Kidney (tissue), 14 donors: ENCODE data around the gene MARK2. TPM values are rescaled to one million over a fixed set of nuclear protein-coding genes. Genes with fewer than 3 reads are reported as not detected.

Source experiments
- DNase-seq, 5 donors: peaks; one replicate each; pipeline ENCODE4 v3.0.0-alpha.2; 2013 to 2020
- FAIRE-seq: peaks from 2 replicates; lab custom pipeline; 2012; peaks lifted over from hg19 to GRCh38; lab: Jason Lieb, UNC
- H3K27ac ChIP-seq, 2 donors: one replicate each; pipeline ENCODE4 v1.7.0; 2013; ENCODE audit warnings: low read depth in 2 of 2, low read length in 2 of 2, inconsistent platforms in 1 of 2
- H3K27me3 ChIP-seq: one replicate; pipeline ENCODE4 v1.7.1; 2013; ENCODE audit warnings: low read length, inconsistent platforms; ENCODE audit not compliant: control insufficient read depth, insufficient read depth
- H3K36me3 ChIP-seq, 3 donors: one replicate each; pipeline versions ENCODE4 v1.7.0 to v1.7.1; 2013; ENCODE audit warnings: low read length in 3 of 3, control low read depth in 1 of 3, inconsistent platforms in 1 of 3; ENCODE audit not compliant: insufficient read depth in 3 of 3, control insufficient read depth in 2 of 3
- H3K4me1 ChIP-seq, 3 donors: one replicate each; pipeline versions ENCODE4 v1.7.0 to v1.7.1; 2013; ENCODE audit warnings: low read length in 3 of 3, inconsistent platforms in 1 of 3, low read depth in 1 of 3; ENCODE audit not compliant: control insufficient read depth in 2 of 3, insufficient read depth in 2 of 3
- H3K4me3 ChIP-seq, 3 donors: one replicate each; pipeline versions ENCODE4 v1.7.0 to v1.8.1; 2013; ENCODE audit warnings: low read length in 3 of 3, control low read depth in 1 of 3, inconsistent platforms in 1 of 3
- H3K9ac ChIP-seq, 3 donors: one replicate each; pipeline versions ENCODE4 v1.7.0 to v1.7.1; 2013; ENCODE audit warnings: low read length in 3 of 3, control low read depth in 1 of 3, inconsistent platforms in 1 of 3
- H3K9me3 ChIP-seq, 3 donors: one replicate each; pipeline versions ENCODE4 v1.7.0 to v1.7.1; 2013; ENCODE audit warnings: low read length in 3 of 3, control low read depth in 1 of 3, inconsistent platforms in 1 of 3; ENCODE audit not compliant: control insufficient read depth in 2 of 3, insufficient read depth in 1 of 3
- CTCF ChIP-seq: IDR thresholded peaks from 3 replicates; pipeline ENCODE4 v1.5.1; 2012; ENCODE audit warnings: mild to moderate bottlenecking, moderate library complexity, borderline replicate concordance; ENCODE audit not compliant: insufficient read depth; ENCODE audit errors: extremely low read depth
- intact Hi-C: fragments of 100-400 bp; cut with DNase I; formaldehyde crosslinking; loops from one replicate; pipeline ENCODE4 v1.11.1; 2022
- polyA plus RNA-seq: library from polyadenylated mRNA; stranded (reverse); fragments of 350-450 nt; fragmentation: Illumina TruSeq; extraction: RNeasy Lipid Tissue Mini Kit (QIAGEN cat#74804); gene quantifications from one replicate; pipeline ENCODE4 v1.2.3, GENCODE V29; 2014; ENCODE audit warnings: low read depth, low replicate concordance; ENCODE audit not compliant: insufficient read depth
- total RNA-seq: library from RNA; stranded (reverse); fragmentation: NEBNext Ultra II Directional; extraction: Animal tissue kit (Norgen Biotek cat#: 25700); gene quantifications from one replicate; pipeline ENCODE4 v1.2.1, GENCODE V29; 2021
- donor health status: control.
- donor health status: control.
- donor health status: control.
- donor health status: control.
- donor health status: control.
- donor health status: DM: yes; HTN: yes; CAD: no.
- donor health status: Normal renal cell carcinoma (clear cell type).

The MARK2 gene
- total and polyA plus RNA-seq, 2 donors from 2014 or later, result 11.7 to 42.6 TPM

- peak; percentile 90 to 94 (median 91) for DNase-seq
- Histone ChIP-seq H3K27ac (no peak within 1 kb of the TSS), H3K4me1 (peaks cover 0 to 33% (median 9%) of the 10 kb centered on the region in 3 donors)
These were observed 78.2 kb downstream of the MARK2 start, which contains the start of gene RCOR2 for GRCh38 chr11:63916837-63917691. Gene RCOR2 (minus strand): TSS chr11:63917164. CDS start chr11:63916456, 708 bp downstream.

GRCh38 chr11:63917692-63918506, 79.0 kb downstream of the MARK2 start:
- peak; percentile 70 to 91 (median 74) for DNase-seq

More at GRCh38 chr11:63916837-63917691, 78.2 kb downstream of the MARK2 start, which contains the start of gene RCOR2:
- Histone ChIP-seq H3K4me3 (peak within 1 kb of the TSS; percentile 19 to 46 (median 20)), H3K9ac (peak within 1 kb of the TSS in 2 of 3 donors; percentile 5 to 34), H3K27me3 (no peaks in the 10 kb centered on the region), H3K36me3 (no peaks in the 10 kb centered on the region), H3K9me3 (peaks cover 0 to 3% (median 0%) of the 10 kb centered on the region in 3 donors)
- intact Hi-C loops, result no loop called here
- FAIRE-seq, result no peak
- TF ChIP-seq CTCF, result no peak

More at GRCh38 chr11:63917692-63918506, 79.0 kb downstream of the MARK2 start:
- TF ChIP-seq CTCF, result no peak
- FAIRE-seq, result no peak
- Histone ChIP-seq H3K9me3 (peaks cover 0 to 3% (median 0%) of the 10 kb centered on the region in 3 donors), H3K4me1 (peaks cover 0 to 33% (median 9%) of the 10 kb centered on the region in 3 donors), H3K27ac (peak overlapping the region in 1 of 2 donors; percentile 17), H3K9ac (peak overlapping the region in 1 of 3 donors; percentile 34), H3K27me3 (no peaks in the 10 kb centered on the region), H3K36me3 (no peaks in the 10 kb centered on the region), H3K4me3 (peak overlapping the region in 2 of 3 donors; percentile 19 to 46)
- intact Hi-C loops, result no loop called here
